Gastrocnemius medialis (tissue), 4 donors: Measurements from ENCODE around the gene MSMB. TPM values are rescaled to one million over a fixed set of nuclear protein-coding genes. Genes with fewer than 3 reads are reported as not detected.

ENCODE experiments used
- ATAC-seq, 2 donors: fragments of 150-250 bp; one replicate each; pipeline ENCODE4 v1.9.1; 2016
- DNase-seq, 2 donors: peaks; one replicate each; pipeline ENCODE4 v3.0.0-alpha.2; 2019
- H3K27ac ChIP-seq, 4 donors: fragments of 200-600 bp; sonication (generic); 1 replicate in 1 of 4; 2 replicates in 3 of 4; pipeline ENCODE4 v1.5.1; 2016 to 2018; ENCODE audit warnings: mild to moderate bottlenecking in 2 of 4, moderate library complexity in 1 of 4
- H3K27me3 ChIP-seq, 3 donors: fragments of 200-600 bp; sonication (generic) in 2 of 3; 1 replicate in 1 of 3; 2 replicates in 2 of 3; pipeline versions ENCODE4 v1.5.1 to v1.6.0; 2016 to 2019; ENCODE audit warnings: mild to moderate bottlenecking in 1 of 3, moderate library complexity in 1 of 3
- H3K36me3 ChIP-seq, 2 donors: fragments of 200-600 bp; sonication (generic) in 1 of 2; one replicate each; pipeline ENCODE4 v1.5.1; 2017 to 2018
- H3K4me1 ChIP-seq, 2 donors: fragments of 200-600 bp; sonication (generic) in 1 of 2; one replicate each; pipeline ENCODE4 v1.5.1; 2016 to 2017; ENCODE audit warnings: mild to moderate bottlenecking in 2 of 2
- H3K4me3 ChIP-seq, 4 donors: fragments of 200-600 bp; sonication (generic) in 3 of 4; 1 replicate in 1 of 4; 2 replicates in 3 of 4; pipeline ENCODE4 v1.5.1; 2016 to 2019; ENCODE audit warnings: mild to moderate bottlenecking in 2 of 4
- H3K9me3 ChIP-seq, 3 donors: fragments of 200-600 bp; sonication (generic) in 2 of 3; 1 replicate in 1 of 3; 2 replicates in 2 of 3; pipeline ENCODE4 v1.5.1; 2016 to 2019
- POLR2A ChIP-seq, 2 donors: fragments of 450-650 bp; IDR thresholded peaks; one replicate each; pipeline ENCODE4 v1.6.1; 2017; ENCODE audit warnings: antibody characterized with exemption in 2 of 2, mild to moderate bottlenecking in 2 of 2, moderate library complexity in 2 of 2
- in situ Hi-C, 4 donors: fragments of 200-750 bp; cut with MboI; loops; one replicate each; pipeline versions ENCODE4 v1.15.0 to v1.8.0; 2017; ENCODE audit warnings: low sequenced_read_pairs in 4 of 4
- intact Hi-C: fragments of 100-400 bp; cut with DNase I; formaldehyde crosslinking; loops from one replicate; pipeline ENCODE4 v1.15.1; 2023; ENCODE audit warnings: low total_unique reads
- total RNA-seq, 4 donors: library from RNA; depleted of rRNA; stranded (reverse); fragments of >200 nt; gene quantifications; one replicate each; pipeline versions ENCODE4 v1.1.0 to v1.2.3, GENCODE V29; 2016
- TF ChIP-seq, protein P1 (sequence below), 5 experiments: fragments of 450-650 bp in 3 of 5; fragments of 200-600 bp in 2 of 5; sonication (generic) in 2 of 5; IDR thresholded peaks in 4 of 5; conservative IDR thresholded peaks in 1 of 5; 1 replicate in 4 of 5; 2 replicates in 1 of 5; pipeline ENCODE4 v1.5.1; 2016 to 2019; ENCODE audit warnings: antibody characterized with exemption in 5 of 5, mild to moderate bottlenecking in 3 of 5, moderate library complexity in 3 of 5

Gene MSMB
- total RNA-seq, 4 donors from 2014 or later = not detected

DNA sequence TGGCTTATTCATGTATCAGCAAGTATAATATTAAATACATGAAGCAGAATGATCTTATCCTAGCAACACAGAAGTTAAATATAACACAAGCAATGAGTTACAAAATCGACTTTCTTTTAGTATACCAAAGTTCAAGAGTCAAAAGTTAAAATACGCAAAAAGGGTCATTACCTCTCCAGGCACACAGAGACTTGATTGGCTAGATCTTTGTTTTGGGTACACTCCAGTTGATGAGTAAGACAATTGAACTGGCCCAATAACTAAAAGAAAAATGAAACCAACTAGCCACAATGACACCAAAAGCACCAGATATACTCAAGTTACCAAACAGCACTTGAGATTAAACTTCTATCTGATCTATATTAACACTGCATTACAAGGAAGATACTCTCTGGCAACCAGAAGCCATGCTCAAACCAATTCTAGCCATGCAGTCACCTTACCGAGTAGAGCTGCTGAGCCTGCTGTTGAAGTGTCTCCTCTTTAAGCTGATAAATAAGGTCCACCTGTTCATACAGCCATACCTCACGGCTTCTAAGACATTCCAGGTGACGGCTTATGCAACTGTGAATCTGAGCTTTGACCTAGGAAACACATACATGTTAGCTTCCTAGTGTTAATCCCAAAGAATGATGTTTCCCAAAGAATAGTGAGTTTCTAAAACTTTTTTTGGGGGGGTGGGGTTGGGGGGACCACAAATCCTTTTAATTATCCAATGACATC, 31.2 kb downstream of the MSMB start:
- peaks cover 44 to 46% of the 10 kb centered on the region in 2 donors for H3K4me1 ChIP-seq
- intact Hi-C loops = no loop called here

DNA sequence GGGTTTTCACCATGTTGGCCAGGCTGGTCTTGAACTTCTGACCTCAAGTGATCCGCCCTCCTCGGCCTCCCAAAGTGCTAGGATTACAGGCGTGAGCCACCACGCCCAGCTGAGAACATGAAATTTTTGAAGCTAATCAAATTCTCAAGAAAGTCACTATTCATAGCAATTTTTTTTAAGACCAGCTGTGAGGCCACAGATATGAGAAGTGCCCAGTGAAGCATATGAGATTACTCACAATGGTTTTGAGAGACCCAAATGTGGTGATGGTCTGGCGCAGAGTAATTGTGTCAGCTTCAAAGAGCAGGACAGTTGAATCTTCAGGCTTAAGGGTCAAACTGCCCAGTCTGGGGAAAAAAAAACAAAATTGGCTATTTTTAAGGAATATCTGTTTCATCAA, 31.9 kb downstream of the MSMB start:
- in situ Hi-C loops = loop anchor here in 1 of 4 donors (25.0 kb wide), 1 partner anchor 1027 kb away; the partner anchor contains the start of gene DEPP1
- H3K4me3 ChIP-seq = no peak overlapping the region
- H3K27me3 ChIP-seq = no peaks in the 10 kb centered on the region
- H3K27ac ChIP-seq = no peak overlapping the region
- TF ChIP-seq POLR2A (IDR thresholded peaks at IDR 0.05) = no peak
- TF ChIP-seq, protein P1, sequence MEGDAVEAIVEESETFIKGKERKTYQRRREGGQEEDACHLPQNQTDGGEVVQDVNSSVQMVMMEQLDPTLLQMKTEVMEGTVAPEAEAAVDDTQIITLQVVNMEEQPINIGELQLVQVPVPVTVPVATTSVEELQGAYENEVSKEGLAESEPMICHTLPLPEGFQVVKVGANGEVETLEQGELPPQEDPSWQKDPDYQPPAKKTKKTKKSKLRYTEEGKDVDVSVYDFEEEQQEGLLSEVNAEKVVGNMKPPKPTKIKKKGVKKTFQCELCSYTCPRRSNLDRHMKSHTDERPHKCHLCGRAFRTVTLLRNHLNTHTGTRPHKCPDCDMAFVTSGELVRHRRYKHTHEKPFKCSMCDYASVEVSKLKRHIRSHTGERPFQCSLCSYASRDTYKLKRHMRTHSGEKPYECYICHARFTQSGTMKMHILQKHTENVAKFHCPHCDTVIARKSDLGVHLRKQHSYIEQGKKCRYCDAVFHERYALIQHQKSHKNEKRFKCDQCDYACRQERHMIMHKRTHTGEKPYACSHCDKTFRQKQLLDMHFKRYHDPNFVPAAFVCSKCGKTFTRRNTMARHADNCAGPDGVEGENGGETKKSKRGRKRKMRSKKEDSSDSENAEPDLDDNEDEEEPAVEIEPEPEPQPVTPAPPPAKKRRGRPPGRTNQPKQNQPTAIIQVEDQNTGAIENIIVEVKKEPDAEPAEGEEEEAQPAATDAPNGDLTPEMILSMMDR (IDR thresholded peaks at IDR 0.05 in 4 of 5, conservative IDR thresholded peaks at IDR 0.05 in 1 of 5) = no peak
- peaks cover 37 to 39% of the 10 kb centered on the region in 2 donors for H3K4me1 ChIP-seq
- intact Hi-C loops = no loop called here
- no peaks in the 10 kb centered on the region for H3K9me3 ChIP-seq
- peaks cover 0 to 64% of the 10 kb centered on the region in 2 donors for H3K36me3 ChIP-seq
- ATAC-seq (no peak), DNase-seq (no peak)

More for the DNA sequence above, 31.2 kb downstream of the MSMB start:
- H3K4me3 ChIP-seq = no peak overlapping the region
- no peak for DNase-seq
- H3K27me3 ChIP-seq = no peaks in the 10 kb centered on the region
- TF ChIP-seq, protein P1 (IDR thresholded peaks at IDR 0.05 in 4 of 5, conservative IDR thresholded peaks at IDR 0.05 in 1 of 5) = no peak
- TF ChIP-seq POLR2A (IDR thresholded peaks at IDR 0.05) = no peak
- no peak for ATAC-seq
- H3K36me3 ChIP-seq = peaks cover 0 to 58% of the 10 kb centered on the region in 2 donors
- in situ Hi-C loops = loop anchor here in 1 of 4 donors (25.0 kb wide), 1 partner anchor 1028 kb away; the partner anchor contains the start of gene DEPP1
- H3K9me3 ChIP-seq = no peaks in the 10 kb centered on the region
- peak overlapping the region in 2 of 4 donors; percentile 47 to 91 for H3K27ac ChIP-seq

DNA sequence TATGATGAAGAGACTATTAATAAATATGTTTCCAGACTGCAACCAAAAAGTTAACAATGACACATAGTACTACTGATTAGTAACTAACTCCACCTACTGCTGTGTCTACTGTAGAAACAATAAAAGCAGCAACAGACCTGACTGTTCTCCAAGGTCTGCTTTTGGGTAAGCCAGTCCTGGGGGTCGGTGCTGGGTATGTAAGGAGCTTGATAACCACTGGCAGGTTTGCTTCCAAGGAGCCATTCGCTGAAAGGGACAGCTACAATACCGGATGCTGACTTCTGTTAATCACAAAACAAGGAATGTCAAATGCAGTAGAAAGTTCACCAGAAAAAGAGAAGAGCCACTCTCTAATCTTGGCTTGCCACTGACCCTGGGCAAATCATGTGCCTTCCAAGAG, 33.3 kb downstream of the MSMB start:
- H3K27me3 ChIP-seq = no peaks in the 10 kb centered on the region
- DNase-seq (no peak), ATAC-seq (no peak)
- no peak overlapping the region for H3K27ac ChIP-seq
- TF ChIP-seq POLR2A (IDR thresholded peaks at IDR 0.05) = no peak
- TF ChIP-seq, protein P1 (IDR thresholded peaks at IDR 0.05 in 4 of 5, conservative IDR thresholded peaks at IDR 0.05 in 1 of 5) = no peak
- H3K36me3 ChIP-seq = peaks cover 0 to 76% of the 10 kb centered on the region in 2 donors
- H3K4me3 ChIP-seq = no peak overlapping the region
- peaks cover 23 to 25% of the 10 kb centered on the region in 2 donors for H3K4me1 ChIP-seq
- in situ Hi-C loops = loop anchor here in 1 of 4 donors (25.0 kb wide), 1 partner anchor 1025 kb away; the partner anchor contains the start of gene DEPP1
- no peaks in the 10 kb centered on the region for H3K9me3 ChIP-seq
- intact Hi-C loops = no loop called here

DNA sequence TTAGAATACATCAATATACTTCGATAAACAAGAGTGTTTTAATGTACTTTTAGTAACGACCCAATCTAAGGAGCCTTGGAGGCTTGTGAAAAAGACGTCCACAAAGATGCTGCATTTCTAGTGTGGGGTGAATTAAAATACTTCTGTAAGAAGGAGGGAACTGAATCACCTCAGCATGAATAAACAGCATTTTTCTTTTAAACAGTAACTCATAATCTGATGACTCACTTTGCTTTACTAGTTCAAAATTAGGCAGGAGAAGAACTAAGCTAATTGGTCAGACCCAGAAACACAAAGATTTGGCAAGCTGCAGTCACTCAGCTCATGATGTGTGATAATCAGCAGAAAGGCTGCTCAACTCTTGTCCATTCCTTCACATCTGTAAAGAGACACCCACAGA, 39.9 kb downstream of the MSMB start:
- intact Hi-C loops (no loop called here), in situ Hi-C loops (loop anchor here in 1 of 4 donors (25.0 kb wide), 1 partner anchor 1019 kb away; the partner anchor contains the start of gene DEPP1)

More for the DNA sequence above, 39.9 kb downstream of the MSMB start:
- no peak overlapping the region for H3K27ac ChIP-seq
- H3K9me3 ChIP-seq = no peaks in the 10 kb centered on the region
- TF ChIP-seq, protein P1 (IDR thresholded peaks at IDR 0.05 in 4 of 5, conservative IDR thresholded peaks at IDR 0.05 in 1 of 5) = no peak
- TF ChIP-seq POLR2A (IDR thresholded peaks at IDR 0.05) = no peak
- no peaks in the 10 kb centered on the region for H3K27me3 ChIP-seq
- H3K4me1 ChIP-seq = no peaks in the 10 kb centered on the region
- DNase-seq = no peak
- H3K36me3 ChIP-seq = peaks cover 0 to 83% of the 10 kb centered on the region in 2 donors
- no peak overlapping the region for H3K4me3 ChIP-seq
- no peak for ATAC-seq
